DMS153 treated with DMSO at 0.1 percent for 48 hours (cell line): ENCODE results near the gene KLHL41.
"Not testable (repeated sequence)": the region's sequence is repeated elsewhere in the genome, so short reads cannot be mapped to it uniquely, and the experiment has no call there.

Experiments
- DNase-seq: peaks from one replicate; lab custom pipeline; 2025; ENCODE audit not compliant: unreplicated experiment; lab: John Stamatoyannopoulos, UW

KLHL41 gene

DNA sequence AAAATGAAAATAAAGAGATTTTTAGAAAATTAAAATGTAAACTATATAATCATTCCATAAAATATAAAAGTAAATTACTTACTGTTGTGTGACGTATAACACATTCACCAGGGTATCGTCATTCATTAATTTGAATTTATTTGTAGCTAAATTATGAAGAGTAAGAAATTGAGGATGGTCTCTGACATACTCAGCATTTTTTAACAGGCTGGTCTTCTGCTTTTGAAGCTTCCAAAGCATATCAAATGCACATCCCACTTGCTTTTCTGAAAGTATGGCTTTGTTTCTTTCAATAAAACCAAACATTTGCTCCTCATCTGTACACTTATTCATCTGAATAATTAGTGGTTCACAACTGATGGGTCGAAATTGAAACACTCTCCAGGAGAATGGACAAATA, 62.1 kb downstream of the KLHL41 start:
- DNase-seq, result no peak

DNA sequence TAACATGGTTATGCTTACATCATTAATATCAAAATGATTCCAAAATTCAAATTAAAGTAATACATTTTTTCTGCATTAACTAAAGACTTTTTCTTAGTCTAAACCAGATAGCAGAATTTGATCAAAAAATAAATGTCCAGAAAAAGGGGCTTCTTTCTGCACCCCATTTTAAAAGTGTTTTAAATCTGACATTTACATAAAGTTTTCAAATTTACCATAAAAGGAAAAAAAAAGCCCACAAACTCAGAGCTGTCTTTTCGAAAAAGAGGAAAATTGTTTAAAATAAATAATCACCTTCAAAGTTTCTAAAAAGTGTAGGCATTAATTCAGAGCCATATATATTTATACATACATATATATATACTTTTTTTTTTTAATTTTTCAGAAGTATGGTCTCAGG, 62.7 kb downstream of the KLHL41 start:
- DNase-seq, result no peak

DNA sequence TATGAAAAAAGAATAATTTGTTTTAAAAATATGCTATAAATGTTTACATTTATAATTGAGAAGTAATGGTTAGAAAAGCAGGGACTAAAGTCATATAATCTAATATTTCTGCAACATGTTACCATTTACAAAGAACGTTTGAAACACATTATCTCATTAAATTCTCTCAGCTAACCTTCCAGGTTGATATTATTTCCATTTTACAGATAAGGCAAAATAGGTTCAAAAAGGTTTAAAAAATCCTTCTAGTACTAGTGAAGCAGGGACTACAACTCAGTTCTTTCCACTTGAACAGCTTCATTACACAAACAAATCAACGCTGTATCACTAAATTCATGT, 63.3 kb downstream of the KLHL41 start:
- no peak for DNase-seq

DNA sequence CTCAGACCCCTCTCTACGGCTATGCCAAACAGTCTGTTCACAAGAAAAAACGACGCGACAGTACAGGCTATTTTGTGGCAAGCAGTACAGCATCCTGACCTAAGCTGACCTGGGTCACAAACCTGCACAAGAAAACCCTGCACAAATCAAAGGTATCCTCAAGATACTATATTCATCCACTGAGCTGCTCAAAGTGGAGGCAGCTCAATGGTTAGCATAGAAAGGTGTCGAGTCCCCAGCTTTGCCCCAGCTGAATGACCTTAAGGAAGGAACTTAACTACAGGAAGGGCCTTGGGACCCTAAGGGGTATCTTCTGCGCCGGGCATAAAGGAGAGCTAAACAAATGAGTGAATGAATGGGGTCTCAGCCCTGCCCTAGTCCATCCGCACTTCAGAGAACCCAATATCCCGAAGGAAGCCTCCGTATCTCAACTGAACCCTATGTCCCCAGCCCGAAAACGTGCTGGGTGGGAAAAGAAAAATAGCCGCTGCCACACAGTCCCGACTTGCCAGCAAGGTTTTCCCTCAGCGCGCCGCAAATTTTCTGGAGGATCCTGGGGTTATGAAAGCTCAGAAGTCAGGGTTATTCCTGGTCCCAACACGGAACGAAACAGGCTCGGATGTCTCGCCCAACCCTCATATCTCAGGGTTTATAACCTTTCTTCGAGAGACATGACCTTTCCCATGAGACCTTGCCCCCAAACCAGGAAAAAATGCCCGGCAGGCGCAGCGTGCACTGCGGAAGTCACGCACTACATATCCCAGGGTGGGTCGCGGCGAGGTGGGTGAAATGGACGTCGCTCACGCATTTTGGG, 63.9 kb downstream of the KLHL41 start, which contains the start of gene FASTKD1:
FASTKD1 (minus strand) TSS at position 706 of the 814 bp plus-strand sequence. CDS start 1,836 bp downstream, outside the sequence.
- DNase-seq, result peak; percentile 94

DNA sequence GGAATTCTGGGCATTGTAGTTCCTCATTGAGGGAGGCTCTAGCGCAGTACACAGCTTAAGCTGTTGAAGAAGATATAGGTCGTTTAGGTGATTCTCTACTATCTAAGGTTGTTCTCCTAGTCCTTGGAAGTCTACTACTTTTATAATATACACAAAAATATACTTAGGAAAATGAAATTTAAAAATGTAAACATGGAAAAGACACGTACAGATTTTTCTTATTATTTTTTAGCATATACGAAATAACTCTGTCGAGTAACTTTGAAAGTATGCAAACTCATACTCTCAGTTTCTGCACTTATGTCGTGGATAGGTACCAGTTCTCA, 64.4 kb downstream of the KLHL41 start:
- DNase-seq, result no peak

DNA sequence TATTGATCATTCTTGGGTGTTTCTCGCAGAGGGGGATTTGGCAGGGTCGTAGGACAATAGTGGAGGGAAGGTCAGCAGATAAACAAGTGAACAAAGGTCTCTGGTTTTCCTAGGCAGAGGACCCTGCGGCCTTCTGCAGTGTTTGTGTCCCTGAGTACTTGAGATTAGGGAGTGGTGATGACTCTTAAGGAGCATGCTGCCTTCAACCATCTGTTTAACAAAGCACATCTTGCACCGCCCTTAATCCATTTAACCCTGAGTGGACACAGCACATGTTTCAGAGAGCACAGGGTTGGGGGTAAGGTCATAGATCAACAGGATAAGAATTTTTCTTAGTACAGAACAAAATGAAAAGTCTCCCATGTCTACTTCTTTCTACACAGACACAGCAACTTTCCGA, 65.0 kb downstream of the KLHL41 start:
- not testable (repeated sequence) for DNase-seq

DNA sequence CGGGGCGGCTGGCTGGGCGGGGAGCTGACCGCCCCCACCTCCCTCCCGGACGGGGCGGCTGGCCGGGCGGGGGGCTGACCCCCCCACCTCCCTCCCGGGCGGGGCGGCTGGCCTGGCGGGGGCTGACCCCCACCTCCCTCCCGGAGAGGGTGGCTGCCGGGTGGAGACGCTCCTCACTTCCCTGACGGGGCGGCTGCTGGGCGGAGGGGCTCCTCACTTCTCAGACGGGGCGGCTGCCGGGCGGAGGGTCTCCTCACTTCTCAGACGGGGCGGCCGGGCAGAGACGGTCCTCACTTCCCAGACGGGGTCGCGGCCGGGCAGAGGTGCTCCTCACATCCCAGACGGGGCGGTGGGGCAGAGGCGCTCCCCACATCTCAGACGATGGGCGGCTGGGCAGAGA, 65.8 kb downstream of the KLHL41 start:
- not testable (repeated sequence) for DNase-seq
